GM23338 (cell line): ENCODE measurements around the gene SUCNR1. TPM values are rescaled to one million over a fixed set of nuclear protein-coding genes. Genes with fewer than 3 reads are reported as not detected.

Experiments
- ATAC-seq: fragments of 200-7000 bp; cut with Tn5 transposase; 3 replicates; pipeline ENCODE4 v1.9.1; 2020
- DNase-seq: peaks from one replicate; pipeline ENCODE4 v3.0.0-alpha.2; 2015; ENCODE audit warnings: low spot score
- H2AFZ ChIP-seq: fragments of 200-600 bp; sonication (generic); 2 replicates; pipeline ENCODE4 v1.8.0; 2016; ENCODE audit warnings: antibody characterized with exemption, mild to moderate bottlenecking, moderate library complexity
- H3F3A ChIP-seq: fragments of 200-600 bp; sonication (generic); replicated peaks from 2 replicates; pipeline ENCODE4 v1.8.0; 2017; ENCODE audit warnings: antibody characterized with exemption, mixed run types, low read depth
- H3K27ac ChIP-seq: fragments of 200-600 bp; sonication (generic); 2 replicates; pipeline ENCODE4 v1.6.1; 2016; ENCODE audit warnings: low read depth
- H3K27me3 ChIP-seq: fragments of 200-600 bp; sonication (generic); 2 replicates; pipeline ENCODE4 v1.8.0; 2016; ENCODE audit warnings: mild to moderate bottlenecking, mixed run types, moderate library complexity; ENCODE audit not compliant: insufficient read depth
- H3K36me3 ChIP-seq: fragments of 200-600 bp; sonication (generic); 2 replicates; pipeline ENCODE4 v1.8.0; 2016; ENCODE audit warnings: mild to moderate bottlenecking; ENCODE audit not compliant: insufficient read depth
- H3K4me1 ChIP-seq: fragments of 200-600 bp; sonication (generic); 2 replicates; pipeline ENCODE4 v1.8.0; 2016; ENCODE audit warnings: mild to moderate bottlenecking, moderate library complexity; ENCODE audit not compliant: insufficient read depth
- H3K4me2 ChIP-seq: fragments of 200-600 bp; sonication (generic); 2 replicates; pipeline ENCODE4 v1.7.1; 2017; ENCODE audit warnings: mixed run types
- H3K4me3 ChIP-seq: fragments of 200-600 bp; sonication (generic); 2 replicates; pipeline ENCODE4 v1.6.1; 2016; ENCODE audit warnings: mixed run types
- H3K79me2 ChIP-seq: fragments of 200-600 bp; sonication (generic); replicated peaks from 2 replicates; pipeline ENCODE4 v1.8.0; 2017; ENCODE audit warnings: mild to moderate bottlenecking; ENCODE audit not compliant: insufficient read depth
- H3K9me2 ChIP-seq: fragments of 200-600 bp; sonication (generic); 2 replicates; pipeline ENCODE4 v1.8.0; 2017; ENCODE audit not compliant: insufficient read depth
- H4K20me1 ChIP-seq: fragments of 200-600 bp; sonication (generic); replicated peaks from 2 replicates; pipeline ENCODE4 v1.8.0; 2017; ENCODE audit warnings: mild to moderate bottlenecking; ENCODE audit not compliant: insufficient read depth
- H3K27ac Mint-ChIP-seq: 2 replicates; pipeline ENCODE4 v1.8.0; 2020; ENCODE audit warnings: inconsistent platforms, mild to moderate bottlenecking, moderate library complexity, mixed read lengths
- H3K27me3 Mint-ChIP-seq: 3 replicates; pipeline ENCODE4 v1.8.0; 2022; ENCODE audit warnings: low read depth, mild to moderate bottlenecking, moderate library complexity, mixed read lengths, inconsistent platforms; ENCODE audit not compliant: insufficient read depth, poor library complexity
- H3K36me3 Mint-ChIP-seq: 3 replicates; pipeline ENCODE4 v1.8.0; 2021; ENCODE audit warnings: low read depth, mild to moderate bottlenecking, inconsistent platforms, moderate library complexity, mixed read lengths
- H3K4me1 Mint-ChIP-seq: 3 replicates; pipeline ENCODE4 v1.8.0; 2020; ENCODE audit warnings: mild to moderate bottlenecking, inconsistent platforms, mixed read lengths
- H3K4me3 Mint-ChIP-seq: 3 replicates; pipeline ENCODE4 v1.8.0; 2021; ENCODE audit warnings: moderate library complexity, mild to moderate bottlenecking, inconsistent platforms, mixed read lengths
- H3K9me3 Mint-ChIP-seq: 3 replicates; pipeline ENCODE4 v1.8.0; 2020; ENCODE audit warnings: moderate library complexity, mild to moderate bottlenecking, inconsistent platforms, mixed read lengths
- CREB1 ChIP-seq: fragments of 250-450 bp; sonication (Bioruptor Pico); IDR thresholded peaks from 2 replicates; pipeline ENCODE4 v1.5.0; 2020; ENCODE audit warnings: low read depth, mild to moderate bottlenecking, moderate library complexity
- EZH2 ChIP-seq: fragments of 200-600 bp; sonication (generic); IDR thresholded peaks from one replicate; pipeline ENCODE4 v1.8.0; 2017; ENCODE audit warnings: antibody characterized with exemption, mild to moderate bottlenecking, low read depth; ENCODE audit not compliant: unreplicated experiment
- EZH2phosphoT487 ChIP-seq: fragments of 200-600 bp; sonication (generic); IDR thresholded peaks from one replicate; pipeline ENCODE4 v1.8.1; 2018; ENCODE audit warnings: antibody characterized with exemption; ENCODE audit not compliant: unreplicated experiment
- NANOG ChIP-seq: IDR thresholded peaks from 2 replicates; pipeline ENCODE4 v1.6.1; 2016; ENCODE audit warnings: antibody characterized with exemption, borderline replicate concordance
- POLR2AphosphoS5 ChIP-seq: IDR thresholded peaks from 2 replicates; pipeline ENCODE4 v1.6.1; 2016; ENCODE audit warnings: antibody characterized with exemption, low read depth
- STAT1 ChIP-seq: IDR thresholded peaks from one replicate; pipeline ENCODE4 v1.6.1; 2016; ENCODE audit warnings: antibody characterized with exemption; ENCODE audit not compliant: unreplicated experiment
- ZNF114 ChIP-seq: fragments of 250-450 bp; sonication (Bioruptor Pico); IDR thresholded peaks from 2 replicates; pipeline ENCODE4 v1.5.0; 2020; ENCODE audit warnings: mild to moderate bottlenecking, moderate library complexity
- ZNF331 ChIP-seq: fragments of 250-450 bp; sonication (Bioruptor Pico); IDR thresholded peaks from 2 replicates; pipeline ENCODE4 v1.5.0; 2020; ENCODE audit warnings: low read depth, mild to moderate bottlenecking, moderate library complexity
- polyA plus RNA-seq: library from polyadenylated mRNA; unstranded; fragments of >200 nt; fragmentation: Nextera tagmentation; extraction: Ambion mirVana; gene quantifications from 2 replicates; pipeline ENCODE4 v1.2.1, GENCODE V29; 2016
- total RNA-seq: library from RNA; depleted of rRNA; stranded (reverse); fragments of >200 nt; shearing (Covaris generic); gene quantifications from 2 replicates; pipeline ENCODE4 v1.2.3, GENCODE V29; 2014
- TF ChIP-seq, protein P1 (sequence below): IDR thresholded peaks from 2 replicates; pipeline ENCODE4 v1.6.1; 2016; ENCODE audit warnings: antibody characterized with exemption
- TF ChIP-seq, protein P2 (sequence below): IDR thresholded peaks from one replicate; pipeline ENCODE4 v1.6.1; 2018; ENCODE audit warnings: antibody characterized with exemption; ENCODE audit not compliant: unreplicated experiment
- TF ChIP-seq, protein P3 (sequence below), 2 experiments: fragments of 200-600 bp in 1 of 2; sonication (generic) in 1 of 2; conservative IDR thresholded peaks; 2 replicates each; pipeline versions ENCODE4 v1.5.1 to v1.6.1; 2016 to 2017; ENCODE audit warnings: antibody characterized with exemption in 2 of 2, low read depth in 2 of 2, mild to moderate bottlenecking in 2 of 2, moderate library complexity in 1 of 2

SUCNR1 gene
- total and polyA plus RNA-seq, 2 experiments from 2014 or later: not detected

DNA sequence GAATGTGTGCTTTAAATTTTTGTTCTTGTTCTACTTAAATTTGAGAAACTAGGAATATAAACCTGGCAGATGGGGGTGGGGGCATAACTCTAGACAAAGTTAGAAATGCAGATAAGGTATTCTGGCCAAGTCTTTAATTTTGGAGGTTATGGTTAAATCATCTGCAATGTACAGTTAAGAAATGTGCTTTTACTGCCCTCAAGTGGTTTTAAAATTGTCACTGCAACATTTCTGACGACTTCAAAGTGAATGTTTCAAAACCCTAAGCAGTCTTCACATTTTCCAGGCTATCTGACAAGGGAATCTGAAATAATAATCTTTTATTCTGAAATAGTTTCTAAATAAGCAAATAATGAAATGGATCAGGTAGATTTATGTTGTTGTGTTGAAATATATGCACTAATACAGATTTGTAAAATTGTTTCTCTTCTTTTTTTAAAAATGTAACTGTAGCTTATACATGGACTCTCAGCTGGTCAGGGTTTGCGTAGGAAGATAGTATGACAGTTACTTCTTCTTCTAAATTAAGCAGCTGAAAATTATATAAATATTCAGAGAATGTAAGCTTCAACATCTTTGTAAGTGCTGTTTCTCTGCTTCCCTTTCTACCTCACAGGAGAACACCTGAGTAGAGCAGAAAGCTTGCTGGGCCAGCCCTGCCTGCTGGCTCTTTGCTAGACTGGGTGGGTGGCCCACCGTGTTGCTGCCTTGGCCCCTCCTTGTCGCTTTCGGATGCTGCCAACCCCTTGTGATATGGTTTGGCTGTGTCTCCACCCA, 45.0 kb downstream of the SUCNR1 start:
- peaks cover 4% of the 10 kb centered on the region for H3K27me3 Mint-ChIP-seq

DNA sequence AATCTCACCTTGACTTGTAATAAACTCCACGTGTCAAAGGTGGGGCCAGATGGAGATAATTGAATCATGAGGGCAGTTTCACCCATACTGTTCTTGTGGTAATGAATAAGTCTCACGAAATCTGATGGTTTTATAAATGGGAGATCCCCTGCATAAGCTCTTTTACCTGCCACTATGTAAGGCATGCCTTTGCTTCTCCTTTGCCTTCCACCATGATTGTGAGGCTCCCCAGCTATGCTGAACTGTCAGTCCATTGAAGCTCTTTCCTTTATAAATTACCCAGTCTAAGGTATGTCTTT, 45.5 kb downstream of the SUCNR1 start:
- H3K9me3 Mint-ChIP-seq: no peaks in the 10 kb centered on the region
- H3K4me2 ChIP-seq: no peak overlapping the region
- H3K4me1 Mint-ChIP-seq: no peaks in the 10 kb centered on the region
- no peaks in the 10 kb centered on the region for H3K79me2 ChIP-seq
- H3K27ac ChIP-seq: no peak overlapping the region
- H3F3A ChIP-seq: no peaks in the 10 kb centered on the region
- peaks cover 4% of the 10 kb centered on the region for H3K27me3 Mint-ChIP-seq
- no peaks in the 10 kb centered on the region for H3K27me3 ChIP-seq
- no peak overlapping the region for H3K4me3 ChIP-seq
- H2AFZ ChIP-seq: no peak overlapping the region
- DNase-seq (no peak), ATAC-seq (no peak)
- no peaks in the 10 kb centered on the region for H3K36me3 Mint-ChIP-seq
- H3K4me3 Mint-ChIP-seq: no peak overlapping the region
- H3K9me2 ChIP-seq: no peaks in the 10 kb centered on the region; the same call in 1 of the 2 replicates
- H3K27ac Mint-ChIP-seq: no peak overlapping the region
- no peaks in the 10 kb centered on the region for H3K36me3 ChIP-seq
- no peaks in the 10 kb centered on the region for H4K20me1 ChIP-seq
- H3K4me1 ChIP-seq: no peaks in the 10 kb centered on the region
- TF ChIP-seq, protein P1, sequence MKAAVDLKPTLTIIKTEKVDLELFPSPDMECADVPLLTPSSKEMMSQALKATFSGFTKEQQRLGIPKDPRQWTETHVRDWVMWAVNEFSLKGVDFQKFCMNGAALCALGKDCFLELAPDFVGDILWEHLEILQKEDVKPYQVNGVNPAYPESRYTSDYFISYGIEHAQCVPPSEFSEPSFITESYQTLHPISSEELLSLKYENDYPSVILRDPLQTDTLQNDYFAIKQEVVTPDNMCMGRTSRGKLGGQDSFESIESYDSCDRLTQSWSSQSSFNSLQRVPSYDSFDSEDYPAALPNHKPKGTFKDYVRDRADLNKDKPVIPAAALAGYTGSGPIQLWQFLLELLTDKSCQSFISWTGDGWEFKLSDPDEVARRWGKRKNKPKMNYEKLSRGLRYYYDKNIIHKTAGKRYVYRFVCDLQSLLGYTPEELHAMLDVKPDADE: no peak
- TF ChIP-seq, protein P2, sequence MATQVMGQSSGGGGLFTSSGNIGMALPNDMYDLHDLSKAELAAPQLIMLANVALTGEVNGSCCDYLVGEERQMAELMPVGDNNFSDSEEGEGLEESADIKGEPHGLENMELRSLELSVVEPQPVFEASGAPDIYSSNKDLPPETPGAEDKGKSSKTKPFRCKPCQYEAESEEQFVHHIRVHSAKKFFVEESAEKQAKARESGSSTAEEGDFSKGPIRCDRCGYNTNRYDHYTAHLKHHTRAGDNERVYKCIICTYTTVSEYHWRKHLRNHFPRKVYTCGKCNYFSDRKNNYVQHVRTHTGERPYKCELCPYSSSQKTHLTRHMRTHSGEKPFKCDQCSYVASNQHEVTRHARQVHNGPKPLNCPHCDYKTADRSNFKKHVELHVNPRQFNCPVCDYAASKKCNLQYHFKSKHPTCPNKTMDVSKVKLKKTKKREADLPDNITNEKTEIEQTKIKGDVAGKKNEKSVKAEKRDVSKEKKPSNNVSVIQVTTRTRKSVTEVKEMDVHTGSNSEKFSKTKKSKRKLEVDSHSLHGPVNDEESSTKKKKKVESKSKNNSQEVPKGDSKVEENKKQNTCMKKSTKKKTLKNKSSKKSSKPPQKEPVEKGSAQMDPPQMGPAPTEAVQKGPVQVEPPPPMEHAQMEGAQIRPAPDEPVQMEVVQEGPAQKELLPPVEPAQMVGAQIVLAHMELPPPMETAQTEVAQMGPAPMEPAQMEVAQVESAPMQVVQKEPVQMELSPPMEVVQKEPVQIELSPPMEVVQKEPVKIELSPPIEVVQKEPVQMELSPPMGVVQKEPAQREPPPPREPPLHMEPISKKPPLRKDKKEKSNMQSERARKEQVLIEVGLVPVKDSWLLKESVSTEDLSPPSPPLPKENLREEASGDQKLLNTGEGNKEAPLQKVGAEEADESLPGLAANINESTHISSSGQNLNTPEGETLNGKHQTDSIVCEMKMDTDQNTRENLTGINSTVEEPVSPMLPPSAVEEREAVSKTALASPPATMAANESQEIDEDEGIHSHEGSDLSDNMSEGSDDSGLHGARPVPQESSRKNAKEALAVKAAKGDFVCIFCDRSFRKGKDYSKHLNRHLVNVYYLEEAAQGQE: no peak
- TF ChIP-seq STAT1: no peak
- TF ChIP-seq POLR2AphosphoS5: no peak
- TF ChIP-seq ZNF114 (CRISPR knock-in tag): no peak
- TF ChIP-seq EZH2: no peak
- TF ChIP-seq CREB1 (CRISPR knock-in tag): no peak
- TF ChIP-seq ZNF331: no peak
- TF ChIP-seq EZH2phosphoT487: no peak
- TF ChIP-seq, protein P3, sequence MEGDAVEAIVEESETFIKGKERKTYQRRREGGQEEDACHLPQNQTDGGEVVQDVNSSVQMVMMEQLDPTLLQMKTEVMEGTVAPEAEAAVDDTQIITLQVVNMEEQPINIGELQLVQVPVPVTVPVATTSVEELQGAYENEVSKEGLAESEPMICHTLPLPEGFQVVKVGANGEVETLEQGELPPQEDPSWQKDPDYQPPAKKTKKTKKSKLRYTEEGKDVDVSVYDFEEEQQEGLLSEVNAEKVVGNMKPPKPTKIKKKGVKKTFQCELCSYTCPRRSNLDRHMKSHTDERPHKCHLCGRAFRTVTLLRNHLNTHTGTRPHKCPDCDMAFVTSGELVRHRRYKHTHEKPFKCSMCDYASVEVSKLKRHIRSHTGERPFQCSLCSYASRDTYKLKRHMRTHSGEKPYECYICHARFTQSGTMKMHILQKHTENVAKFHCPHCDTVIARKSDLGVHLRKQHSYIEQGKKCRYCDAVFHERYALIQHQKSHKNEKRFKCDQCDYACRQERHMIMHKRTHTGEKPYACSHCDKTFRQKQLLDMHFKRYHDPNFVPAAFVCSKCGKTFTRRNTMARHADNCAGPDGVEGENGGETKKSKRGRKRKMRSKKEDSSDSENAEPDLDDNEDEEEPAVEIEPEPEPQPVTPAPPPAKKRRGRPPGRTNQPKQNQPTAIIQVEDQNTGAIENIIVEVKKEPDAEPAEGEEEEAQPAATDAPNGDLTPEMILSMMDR (conservative IDR thresholded peaks at IDR 0.05; ENCODE audit: low read depth in 2 of 2): no peak

More for the DNA sequence above, 45.0 kb downstream of the SUCNR1 start:
- no peaks in the 10 kb centered on the region for H3K27me3 ChIP-seq
- no peak for TF ChIP-seq NANOG
- TF ChIP-seq, protein P3 (conservative IDR thresholded peaks at IDR 0.05; ENCODE audit: low read depth in 2 of 2): peak; percentile 64 to 75
- no peak overlapping the region for H3K4me3 Mint-ChIP-seq
- no peaks in the 10 kb centered on the region; the same call in 1 of the 2 replicates for H3K9me2 ChIP-seq
- H3K27ac ChIP-seq: no peak overlapping the region
- no peak overlapping the region for H2AFZ ChIP-seq
- H3K79me2 ChIP-seq: no peaks in the 10 kb centered on the region
- ATAC-seq (peak; percentile 29; the same call in 1 of the 3 replicates), DNase-seq (peak; percentile 61)
- H3K9me3 Mint-ChIP-seq: no peaks in the 10 kb centered on the region
- no peaks in the 10 kb centered on the region for H4K20me1 ChIP-seq
- no peaks in the 10 kb centered on the region for H3K36me3 Mint-ChIP-seq
- no peak overlapping the region for H3K27ac Mint-ChIP-seq
- no peaks in the 10 kb centered on the region for H3K4me1 ChIP-seq
- no peaks in the 10 kb centered on the region for H3K36me3 ChIP-seq
- H3F3A ChIP-seq: no peaks in the 10 kb centered on the region
- H3K4me1 Mint-ChIP-seq: no peaks in the 10 kb centered on the region
- H3K4me3 ChIP-seq: no peak overlapping the region
- no peak overlapping the region for H3K4me2 ChIP-seq
